H54 (cell line): ENCODE results near the gene VCAN.

ENCODE experiments used
- DNase-seq: peaks from one replicate; pipeline ENCODE4 v3.0.0; 2011; ENCODE audit warnings: low spot score, mixed read lengths; ENCODE audit not compliant: insufficient read length
- FAIRE-seq: peaks from 3 replicates; lab custom pipeline; 2011; peaks lifted over from hg19 to GRCh38; lab: Jason Lieb, UNC
- POLR2A ChIP-seq: IDR thresholded peaks from 2 replicates; pipeline ENCODE4 v1.6.1; 2011; ENCODE audit warnings: low read depth, mild to moderate bottlenecking, low read length

The VCAN gene

DNA sequence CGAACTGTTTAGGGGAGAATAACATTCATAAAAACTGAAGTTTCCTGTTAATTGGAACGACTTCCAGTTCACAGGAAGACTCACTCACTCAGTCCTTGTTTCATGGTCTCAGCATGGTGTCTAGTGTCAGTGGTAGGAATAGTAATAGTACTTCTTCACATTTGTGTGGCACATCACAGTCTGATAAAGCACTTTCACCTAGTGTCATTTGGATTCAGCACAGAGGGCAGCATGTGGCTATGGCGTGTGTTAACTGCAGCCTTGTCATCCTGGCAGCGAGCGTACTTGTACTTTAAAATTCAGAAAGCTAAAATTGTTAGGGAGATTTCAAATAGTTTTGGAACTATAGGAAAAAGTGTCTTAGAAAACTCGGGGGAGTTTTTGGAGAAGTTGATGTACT, 72.4 kb downstream of the VCAN start:
- no peak for DNase-seq
- no peak for FAIRE-seq
- TF ChIP-seq POLR2A = no peak

DNA sequence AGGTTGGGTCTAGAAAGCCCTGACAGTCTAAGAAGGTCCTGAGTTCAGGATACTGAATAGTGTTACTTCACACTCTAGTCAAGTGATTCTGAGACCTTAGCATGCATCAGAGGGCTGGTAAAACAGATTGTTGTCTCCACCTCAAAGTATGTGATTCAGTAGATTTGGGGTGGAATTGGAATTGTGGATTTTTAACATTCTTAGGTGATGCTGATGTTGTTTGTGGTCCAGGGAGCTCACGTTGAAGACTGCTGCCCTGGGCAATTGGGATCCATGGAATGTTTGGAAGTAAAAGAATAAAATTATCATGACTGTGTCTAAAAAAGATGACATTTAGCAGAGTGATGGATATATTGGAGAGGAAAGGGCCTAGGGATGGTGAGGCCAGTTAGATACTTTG, 75.6 kb downstream of the VCAN start:
- no peak for DNase-seq
- no peak for FAIRE-seq
- no peak for TF ChIP-seq POLR2A

DNA sequence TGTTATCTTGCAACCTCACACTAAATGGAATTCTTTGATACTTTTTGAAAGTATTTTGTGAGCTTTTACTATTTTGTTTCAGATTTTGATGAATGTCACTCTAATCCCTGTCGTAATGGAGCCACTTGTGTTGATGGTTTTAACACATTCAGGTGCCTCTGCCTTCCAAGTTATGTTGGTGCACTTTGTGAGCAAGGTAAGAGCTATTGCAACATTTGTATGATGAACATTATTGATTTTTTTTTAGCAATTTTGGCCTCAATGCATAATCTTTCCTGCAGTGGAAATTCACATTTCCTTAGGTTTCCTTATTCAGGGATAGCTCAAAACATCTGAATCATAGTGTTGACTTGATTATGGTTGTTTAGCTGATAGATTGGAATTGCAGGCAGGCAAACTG, 76.3 kb downstream of the VCAN start:
- no peak for FAIRE-seq
- no peak for DNase-seq
- no peak for TF ChIP-seq POLR2A

DNA sequence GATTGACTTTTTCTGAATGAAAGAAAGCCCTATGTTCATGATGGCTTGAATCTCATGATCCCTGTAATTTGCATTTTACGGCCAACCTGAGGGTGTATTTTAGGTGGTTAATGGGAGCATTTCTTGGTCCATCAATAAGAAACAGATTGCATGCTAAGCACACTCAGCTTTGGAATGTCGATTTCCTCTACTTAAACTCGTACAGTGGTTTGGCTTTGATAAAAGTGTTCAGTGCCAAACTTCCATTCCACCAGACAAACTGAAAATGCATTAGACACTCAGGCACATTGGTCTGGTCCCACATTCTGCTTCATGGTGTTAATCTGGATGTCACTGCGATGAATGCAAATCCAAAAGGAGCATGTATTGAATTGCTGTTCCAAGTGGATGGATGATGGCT, 77.0 kb downstream of the VCAN start:
- DNase-seq (no peak), FAIRE-seq (no peak)
- TF ChIP-seq POLR2A = no peak

DNA sequence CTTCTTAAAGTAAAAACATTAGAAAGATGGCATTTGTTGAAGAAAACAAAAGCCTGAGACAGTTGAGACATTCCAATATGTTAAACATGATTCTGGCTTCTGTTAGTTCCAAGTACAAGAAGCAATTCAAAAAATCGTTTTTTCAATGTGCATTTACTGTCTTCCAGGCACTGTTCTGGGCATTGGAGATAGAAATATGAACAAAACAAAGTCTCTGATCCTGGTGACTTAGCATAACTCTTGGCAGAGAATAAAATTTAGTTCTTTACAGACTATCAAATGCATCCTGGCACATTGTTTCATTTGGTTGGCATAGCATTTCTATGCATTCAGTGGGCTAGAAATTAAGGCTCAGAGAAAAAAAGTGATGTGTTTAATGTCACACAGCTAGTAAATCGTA, 77.5 kb downstream of the VCAN start:
- DNase-seq (no peak), FAIRE-seq (no peak)
- no peak for TF ChIP-seq POLR2A

DNA sequence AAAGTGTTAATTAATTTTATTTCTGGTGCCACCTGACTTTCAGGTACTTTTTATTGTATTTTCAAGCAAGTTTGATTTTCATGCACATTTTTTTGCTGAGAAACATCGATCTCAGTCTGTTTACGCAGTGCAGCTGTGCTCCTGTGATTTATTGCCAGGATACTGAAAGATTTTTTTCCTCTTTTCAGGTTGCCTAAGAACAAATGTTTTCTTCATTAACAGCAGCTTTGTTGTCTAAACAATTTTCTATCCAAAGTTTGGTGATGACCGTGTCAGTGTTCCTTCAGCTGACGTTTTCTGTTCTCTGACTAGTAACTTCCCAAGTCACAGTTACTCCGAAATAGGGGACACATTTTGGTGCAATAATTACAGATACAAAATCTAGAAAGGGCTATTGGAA, 78.1 kb downstream of the VCAN start:
- TF ChIP-seq POLR2A = no peak
- FAIRE-seq = no peak
- DNase-seq = no peak

DNA sequence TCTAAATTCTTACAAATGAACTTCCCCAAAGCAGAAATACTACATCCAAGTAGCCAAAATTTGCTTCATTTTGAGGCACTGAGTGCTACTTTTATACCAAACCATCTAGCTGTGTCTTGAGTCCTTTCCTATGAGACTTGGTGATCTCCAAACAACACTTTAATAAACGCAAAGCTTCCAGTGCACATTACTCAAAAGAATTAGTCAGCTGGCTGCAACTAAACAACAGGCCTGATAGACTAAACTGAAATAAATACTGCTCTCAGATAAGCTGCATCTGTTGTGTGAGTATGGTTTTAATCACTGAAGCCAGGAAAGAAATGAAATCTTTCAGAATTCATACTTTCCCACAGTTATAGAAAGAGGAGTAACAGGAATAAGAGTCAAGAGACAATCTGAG, 80.3 kb downstream of the VCAN start:
- FAIRE-seq (no peak), DNase-seq (no peak)
- TF ChIP-seq POLR2A = no peak

DNA sequence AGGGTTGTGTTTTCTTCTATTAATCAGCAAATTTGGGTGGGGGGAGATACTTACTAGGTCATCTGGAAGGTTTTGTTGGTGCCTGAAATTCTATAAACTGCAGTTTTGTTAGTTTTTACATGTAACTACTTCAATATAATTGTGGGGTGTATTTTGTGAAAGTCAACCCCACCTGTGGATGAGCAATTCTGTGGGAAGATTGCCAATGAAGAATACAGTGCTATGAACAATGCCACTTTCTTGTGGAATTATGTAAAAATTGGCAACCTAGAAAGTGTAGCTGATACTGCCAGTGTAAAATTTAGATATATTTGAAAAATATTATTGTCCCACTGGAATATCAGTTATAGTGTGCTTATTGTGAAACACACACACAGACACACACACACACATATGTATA, 80.7 kb downstream of the VCAN start:
- FAIRE-seq = no peak
- DNase-seq = no peak
- no peak for TF ChIP-seq POLR2A

DNA sequence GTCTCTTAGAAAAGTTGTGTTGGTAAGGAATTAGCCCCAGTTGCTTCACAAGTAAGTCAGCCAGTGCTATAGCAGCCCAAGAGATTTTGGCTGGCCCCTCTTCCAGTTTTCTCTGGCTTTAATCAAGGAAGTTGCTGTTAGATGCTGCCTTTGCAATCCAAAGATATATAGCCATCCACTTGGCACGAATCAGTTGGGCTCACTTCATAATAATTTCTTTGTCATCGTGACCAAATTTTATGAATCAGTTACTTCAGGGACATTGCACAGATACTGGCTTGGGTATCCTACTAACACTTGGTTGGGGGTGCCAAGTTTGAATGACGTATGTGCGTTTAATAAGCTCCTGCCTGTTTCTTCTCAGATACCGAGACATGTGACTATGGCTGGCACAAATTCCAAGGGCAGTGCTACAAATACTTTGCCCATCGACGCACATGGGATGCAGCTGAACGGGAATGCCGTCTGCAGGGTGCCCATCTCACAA, 81.5 kb downstream of the VCAN start:
- DNase-seq = no peak
- TF ChIP-seq POLR2A = no peak
- no peak for FAIRE-seq

DNA sequence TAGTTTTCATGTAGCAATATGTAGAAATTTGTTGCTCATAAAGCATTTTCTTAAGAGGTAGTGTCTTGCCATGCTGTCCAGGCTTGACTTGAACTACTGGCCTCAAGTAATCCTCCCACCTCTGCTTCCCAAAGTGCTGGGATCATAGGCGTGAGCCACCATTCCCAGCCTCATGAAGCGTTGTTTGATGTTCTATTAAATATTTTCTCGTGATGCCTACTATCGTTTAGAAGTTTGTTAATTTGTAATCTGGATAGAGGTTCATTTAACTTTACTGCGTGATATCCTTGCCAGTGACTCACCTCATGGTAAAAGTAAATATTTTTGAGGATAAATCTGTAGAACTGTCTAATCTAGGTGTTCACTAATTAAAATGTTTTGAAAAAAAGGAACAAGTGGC, 82.6 kb downstream of the VCAN start:
- TF ChIP-seq POLR2A = no peak
- FAIRE-seq (no peak), DNase-seq (no peak)

DNA sequence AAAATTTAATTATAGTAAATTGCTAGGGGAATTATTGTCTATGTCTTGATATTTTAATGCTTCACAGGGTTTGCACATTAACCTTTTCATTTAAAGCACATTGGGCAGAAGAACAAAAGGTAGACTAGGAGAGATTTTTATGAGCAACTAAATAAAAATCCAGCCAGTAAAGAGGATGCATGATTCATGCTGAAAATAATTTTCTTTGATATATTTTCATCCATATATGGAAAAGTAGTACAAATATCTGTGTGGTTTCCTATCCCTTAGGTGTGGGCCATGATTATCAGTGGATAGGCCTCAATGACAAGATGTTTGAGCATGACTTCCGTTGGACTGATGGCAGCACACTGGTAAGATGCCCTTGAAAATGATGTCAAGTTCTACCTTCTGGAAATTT, 83.1 kb downstream of the VCAN start:
- DNase-seq (no peak), FAIRE-seq (no peak)
- TF ChIP-seq POLR2A = no peak

DNA sequence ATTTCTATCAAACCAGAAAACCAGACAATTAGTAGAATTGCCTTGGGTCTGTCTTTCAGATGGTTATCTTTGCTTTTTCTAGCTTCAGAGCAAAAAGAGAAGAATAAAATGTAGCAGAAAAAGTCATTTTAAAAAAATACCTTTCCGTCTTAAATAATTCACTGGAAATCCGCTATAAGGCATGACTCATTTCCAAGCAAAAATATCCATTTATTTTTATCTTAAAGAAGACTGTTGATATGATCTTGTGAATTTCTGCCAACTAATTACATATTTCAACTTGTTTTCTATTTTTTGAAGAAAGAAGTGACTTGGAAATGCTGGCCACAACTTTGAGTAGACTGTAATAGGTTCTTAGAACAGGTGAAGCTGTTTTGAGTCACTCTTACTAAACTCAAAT, 83.7 kb downstream of the VCAN start:
- TF ChIP-seq POLR2A = no peak
- DNase-seq (no peak), FAIRE-seq (no peak)

DNA sequence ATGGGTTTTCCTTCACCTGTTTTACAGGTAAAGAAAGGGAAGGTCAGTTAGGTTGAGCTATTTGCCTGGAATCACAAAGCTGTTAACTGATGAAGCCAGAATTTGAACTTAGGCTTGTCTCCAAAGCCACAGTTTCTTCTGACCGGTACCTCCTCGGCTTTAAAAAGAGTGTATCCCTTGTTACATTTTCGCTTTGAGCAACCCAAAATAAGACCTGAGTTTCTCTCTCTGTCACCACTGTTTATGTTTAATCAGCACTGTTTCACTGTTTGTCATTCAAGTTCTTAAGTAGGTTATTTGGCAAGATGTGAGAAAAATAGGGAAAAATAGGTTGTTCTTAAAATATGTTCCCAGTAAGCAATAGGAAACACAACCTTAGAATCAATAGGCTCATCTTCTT, 84.6 kb downstream of the VCAN start:
- TF ChIP-seq POLR2A = no peak
- FAIRE-seq (no peak), DNase-seq (no peak)

DNA sequence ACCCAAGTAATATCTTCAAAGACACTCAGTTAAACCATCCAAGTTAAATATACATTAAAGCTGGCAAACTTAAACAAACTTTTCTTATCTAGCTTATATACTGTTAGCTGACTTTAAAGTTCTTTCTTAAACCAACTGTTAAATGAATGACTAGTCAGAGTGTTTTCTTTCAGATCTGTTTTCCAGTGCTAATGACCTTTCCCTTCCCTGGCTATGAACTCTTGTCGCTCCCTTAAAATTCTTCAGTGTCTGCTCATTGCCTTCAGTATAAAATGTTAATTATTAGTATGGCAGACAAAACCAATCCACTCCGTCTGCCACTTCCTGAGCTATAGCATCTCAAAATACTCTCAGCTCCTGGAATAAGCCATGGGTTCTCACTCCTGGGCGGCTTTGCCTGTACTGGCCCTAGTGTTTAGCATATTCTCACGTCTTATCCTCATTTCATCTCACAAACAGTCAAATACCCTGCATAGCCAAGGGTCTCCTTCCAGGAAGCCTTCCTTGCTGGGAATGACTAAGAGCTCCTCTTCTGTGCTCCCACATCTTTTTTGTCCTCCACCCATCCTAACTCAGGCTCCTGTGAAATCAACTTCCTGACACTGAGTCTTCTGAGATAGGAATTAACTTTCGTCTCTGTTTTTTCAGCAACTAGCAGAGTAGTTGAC, 87.7 kb downstream of the VCAN start:
- no peak for TF ChIP-seq POLR2A
- no peak for FAIRE-seq
- DNase-seq = no peak

DNA sequence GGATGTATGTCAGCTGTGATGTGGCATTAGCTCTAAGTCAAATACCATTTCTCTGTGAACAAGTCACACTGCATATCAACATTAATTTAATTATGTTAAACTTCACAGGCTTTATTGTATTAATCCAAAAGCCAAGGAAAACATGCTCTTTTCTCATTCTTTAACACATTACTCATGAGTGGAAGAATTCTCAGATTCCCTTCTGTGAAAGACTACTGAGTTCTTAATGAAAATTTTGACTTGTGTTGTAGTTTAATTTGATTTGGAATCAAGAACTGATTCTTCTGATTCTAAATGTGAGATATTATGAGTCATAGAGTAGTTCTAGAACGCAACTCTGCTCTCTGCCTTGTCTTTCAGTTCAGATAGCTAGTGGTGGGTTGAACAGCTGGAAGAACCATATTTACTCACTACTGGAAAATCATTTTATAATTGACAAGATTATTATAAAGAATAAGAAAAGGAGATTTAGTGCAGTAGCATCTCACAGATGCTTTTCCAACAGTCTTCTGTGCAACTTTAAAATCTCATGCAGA, 90.6 kb downstream of the VCAN start:
- no peak for TF ChIP-seq POLR2A
- FAIRE-seq = no peak
- DNase-seq = no peak
